BLaER1 treated with 17β-estradiol and CSF1 and Interleukin-3, amounts not matched to agents 10 nM and 100 nM (cell line): Measurements from ENCODE around the gene KIRREL3.

Experiments
- H3K27ac ChIP-seq, 11 experiments: shearing (Covaris generic); formaldehyde crosslinking; 2 replicates each; pipeline ENCODE4 v1.8.1; 2022
- H3K27me3 ChIP-seq, 11 experiments: shearing (Covaris generic); formaldehyde crosslinking; 2 replicates each; pipeline ENCODE4 v1.8.1; 2022
- H3K36me3 ChIP-seq, 11 experiments: shearing (Covaris generic); formaldehyde crosslinking; 2 replicates each; pipeline ENCODE4 v1.8.1; 2022
- H3K4me1 ChIP-seq, 10 experiments: shearing (Covaris generic); formaldehyde crosslinking; 2 replicates each; pipeline ENCODE4 v1.8.1; 2022
- H3K4me2 ChIP-seq, 11 experiments: shearing (Covaris generic); formaldehyde crosslinking; 2 replicates each; pipeline ENCODE4 v1.8.1; 2022
- H3K4me3 ChIP-seq, 10 experiments: shearing (Covaris generic); formaldehyde crosslinking; 2 replicates each; pipeline ENCODE4 v1.8.1; 2022
- H3K9ac ChIP-seq, 11 experiments: shearing (Covaris generic); formaldehyde crosslinking; 2 replicates each; pipeline ENCODE4 v1.8.1; 2022
- H3K9me3 ChIP-seq, 11 experiments: shearing (Covaris generic); formaldehyde crosslinking; replicated peaks in 1 of 11; 2 replicates each; pipeline ENCODE4 v1.8.1; 2022
- H4K20me1 ChIP-seq, 11 experiments: shearing (Covaris generic); formaldehyde crosslinking; 2 replicates each; pipeline ENCODE4 v1.8.1; 2022
- Cebpa-rat ChIP-seq, 11 experiments: shearing (Covaris generic); IDR thresholded peaks; 2 replicates each; pipeline ENCODE4 v1.8.1; 2022

The KIRREL3 gene

DNA sequence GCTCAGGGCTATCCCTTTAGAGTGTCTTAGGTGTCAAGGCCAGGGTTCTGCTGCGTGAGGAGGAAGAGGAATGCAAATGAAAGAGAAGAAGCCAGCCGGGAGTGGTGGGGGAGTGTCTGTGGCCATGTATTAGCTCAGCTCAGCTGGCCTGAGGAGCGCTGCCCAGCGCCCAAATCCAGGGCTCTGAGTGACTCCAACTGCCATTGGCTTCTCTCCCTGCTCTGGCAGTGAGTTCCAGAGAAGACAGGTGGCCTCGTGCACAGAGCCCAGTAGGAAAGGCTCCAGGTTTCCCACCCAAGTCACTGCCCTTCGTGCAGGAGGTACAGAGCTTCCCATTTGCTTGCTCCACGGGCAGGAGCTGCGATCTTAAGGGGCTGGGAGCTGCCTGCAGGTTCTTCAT is 302.0 kb downstream of the KIRREL3 start:
- peaks cover 0 to 17% (median 13%) of the 10 kb centered on the region in 10 experiments; a peak in 13 of 20 replicates for H3K4me1 ChIP-seq
- H3K27me3 ChIP-seq: no peaks in the 10 kb centered on the region
- H3K9me3 ChIP-seq: no peaks in the 10 kb centered on the region; a peak in 1 of 22 replicates
- H4K20me1 ChIP-seq: no peaks in the 10 kb centered on the region
- no peak overlapping the region for H3K27ac ChIP-seq
- no peak overlapping the region for H3K9ac ChIP-seq
- H3K4me2 ChIP-seq: no peak overlapping the region
- TF ChIP-seq Cebpa-rat (IDR thresholded peaks at IDR 0.05): no peak
- no peaks in the 10 kb centered on the region for H3K36me3 ChIP-seq
- no peak overlapping the region for H3K4me3 ChIP-seq

DNA sequence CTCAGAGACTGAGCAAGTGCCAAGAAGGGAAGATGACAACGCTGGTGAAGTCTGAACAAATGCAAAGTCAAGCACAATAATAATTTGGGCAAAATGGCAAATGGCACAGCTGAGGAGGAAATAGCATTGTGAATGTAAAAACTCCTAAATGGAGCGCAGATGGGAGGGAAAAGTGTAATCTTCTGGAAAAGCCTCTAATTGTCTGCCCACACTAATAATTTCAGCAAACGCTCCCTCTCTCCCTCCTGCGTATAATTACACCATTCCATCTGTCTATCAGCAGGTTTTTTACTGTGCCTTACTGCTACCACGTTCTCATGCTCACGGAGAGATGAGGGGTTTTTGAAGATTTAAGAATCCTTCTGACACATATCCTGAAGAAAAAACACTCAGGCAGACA is 302.6 kb downstream of the KIRREL3 start:
- Histone ChIP-seq H3K9me3 (peaks cover 0 to 1% (median 0%) of the 10 kb centered on the region in 11 experiments; a peak in 6 of 22 replicates), H3K9ac (no peak overlapping the region), H3K36me3 (no peaks in the 10 kb centered on the region), H3K27me3 (no peaks in the 10 kb centered on the region), H3K27ac (no peak overlapping the region), H3K4me1 (peaks cover 0 to 17% (median 13%) of the 10 kb centered on the region in 10 experiments; a peak in 13 of 20 replicates), H3K4me2 (no peak overlapping the region), H3K4me3 (no peak overlapping the region), H4K20me1 (no peaks in the 10 kb centered on the region)
- no peak for TF ChIP-seq Cebpa-rat (IDR thresholded peaks at IDR 0.05)

DNA sequence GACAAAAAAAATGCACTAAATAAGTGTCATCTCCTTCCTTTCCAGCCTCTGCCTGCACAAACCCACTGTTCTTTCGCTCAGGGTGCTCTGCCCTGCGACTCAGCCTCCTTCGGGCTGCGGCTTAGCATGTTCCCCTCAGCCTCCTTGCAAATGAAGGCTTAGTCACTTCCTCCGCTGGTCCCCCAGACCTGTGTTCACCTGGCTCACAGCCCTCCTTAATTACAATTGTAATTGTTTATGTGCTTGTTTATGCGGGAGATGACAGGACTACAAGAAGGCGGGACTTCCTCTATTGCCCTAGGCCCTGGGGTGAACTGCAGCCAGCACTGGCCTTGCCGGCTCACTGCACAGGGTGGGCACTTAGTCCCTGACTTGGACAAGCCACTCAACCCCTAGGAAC is 303.6 kb downstream of the KIRREL3 start:
- Histone ChIP-seq H3K27me3 (no peaks in the 10 kb centered on the region), H3K27ac (no peak overlapping the region), H3K4me2 (no peak overlapping the region), H3K9me3 (peaks cover 0 to 11% (median 3%) of the 10 kb centered on the region in 11 experiments; a peak in 7 of 22 replicates), H3K9ac (no peak overlapping the region), H3K4me3 (no peak overlapping the region), H3K36me3 (no peaks in the 10 kb centered on the region), H3K4me1 (peaks cover 0 to 17% (median 13%) of the 10 kb centered on the region in 10 experiments; a peak in 13 of 20 replicates), H4K20me1 (no peaks in the 10 kb centered on the region)
- TF ChIP-seq Cebpa-rat (IDR thresholded peaks at IDR 0.05): no peak

DNA sequence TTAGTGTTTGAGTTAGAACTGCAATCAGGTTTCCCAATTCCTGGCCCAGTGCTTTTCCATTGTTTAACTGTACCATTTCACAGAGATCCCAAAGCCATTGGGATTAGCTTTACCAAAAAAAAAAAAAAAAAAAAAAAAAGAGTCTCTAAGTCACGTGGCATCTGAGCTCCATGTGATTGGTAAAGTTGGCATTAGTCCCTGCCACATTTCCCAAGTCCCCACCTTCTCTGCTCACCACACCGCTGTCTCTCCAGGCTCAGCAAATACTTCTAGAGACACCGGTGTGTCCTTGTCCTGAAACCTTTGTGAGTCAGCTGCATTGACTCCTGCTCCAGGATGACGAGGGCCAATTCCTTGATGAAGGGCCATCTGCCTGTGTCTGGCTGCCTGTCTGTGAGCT is 305.3 kb downstream of the KIRREL3 start:
- TF ChIP-seq Cebpa-rat (IDR thresholded peaks at IDR 0.05): no peak
- no peak overlapping the region for H3K27ac ChIP-seq
- H3K9ac ChIP-seq: no peak overlapping the region
- H3K36me3 ChIP-seq: no peaks in the 10 kb centered on the region
- H4K20me1 ChIP-seq: no peaks in the 10 kb centered on the region
- no peak overlapping the region for H3K4me3 ChIP-seq
- peaks cover 0 to 5% (median 2%) of the 10 kb centered on the region in 10 experiments; a peak in 9 of 20 replicates for H3K4me1 ChIP-seq
- H3K9me3 ChIP-seq: peaks cover 0 to 11% (median 3%) of the 10 kb centered on the region in 11 experiments; a peak in 7 of 22 replicates
- H3K4me2 ChIP-seq: no peak overlapping the region
- no peaks in the 10 kb centered on the region for H3K27me3 ChIP-seq

DNA sequence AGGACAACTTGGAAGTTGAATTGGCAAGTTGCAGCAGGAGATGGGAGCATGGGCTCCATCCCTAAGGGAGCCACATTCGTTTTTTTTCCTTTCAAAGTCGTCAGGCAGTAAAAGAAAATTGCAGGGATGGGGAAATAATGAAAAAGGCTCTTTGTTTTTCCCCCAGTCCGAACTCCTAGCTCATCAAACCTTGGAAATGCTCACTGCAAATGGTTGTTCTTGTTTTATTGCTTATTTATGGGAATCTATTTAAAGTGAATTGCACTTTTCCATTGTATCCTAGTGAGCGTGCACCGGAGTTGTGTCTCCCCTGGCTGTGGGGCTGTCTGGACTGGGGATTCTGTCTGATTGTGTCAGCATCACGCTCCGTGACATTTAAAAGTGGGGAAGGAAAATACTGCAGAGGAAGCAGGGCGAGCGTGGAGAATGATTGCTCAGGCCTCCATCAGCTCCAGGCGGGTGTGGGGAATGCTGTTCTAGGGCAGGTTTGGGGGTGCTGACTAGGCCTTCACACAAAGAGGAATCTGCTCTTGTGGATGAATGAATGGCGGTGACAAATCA is 306.4 kb downstream of the KIRREL3 start:
- no peak for TF ChIP-seq Cebpa-rat (IDR thresholded peaks at IDR 0.05)
- no peaks in the 10 kb centered on the region for H3K4me1 ChIP-seq

DNA sequence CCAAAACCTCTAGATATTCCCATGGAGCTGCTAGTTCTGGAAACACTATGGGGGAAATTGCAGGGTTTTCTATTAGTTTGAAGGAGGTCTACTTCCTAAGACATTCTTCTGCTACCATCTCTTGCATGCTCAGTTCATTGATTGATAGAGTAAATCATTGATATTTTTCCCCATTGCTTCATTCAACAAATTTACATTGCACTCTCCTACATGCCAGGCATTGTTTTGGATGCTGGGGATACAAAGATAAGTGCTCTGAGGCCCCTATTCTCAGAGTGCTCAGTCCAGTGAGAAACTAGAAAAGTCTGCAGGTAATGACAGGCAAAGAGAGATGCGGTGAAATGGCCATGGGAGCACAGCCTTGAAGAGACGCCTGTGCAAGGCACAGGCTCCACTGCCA is 313.1 kb downstream of the KIRREL3 start:
- Histone ChIP-seq H3K27ac (no peak overlapping the region), H3K36me3 (no peaks in the 10 kb centered on the region), H3K4me3 (no peak overlapping the region), H3K4me1 (no peaks in the 10 kb centered on the region), H3K9me3 (peaks cover 0 to 5% (median 0%) of the 10 kb centered on the region in 11 experiments; a peak in 3 of 22 replicates), H3K4me2 (no peak overlapping the region), H3K9ac (no peak overlapping the region), H4K20me1 (no peaks in the 10 kb centered on the region), H3K27me3 (no peaks in the 10 kb centered on the region)
- no peak for TF ChIP-seq Cebpa-rat (IDR thresholded peaks at IDR 0.05)

More for the DNA sequence above, 306.4 kb downstream of the KIRREL3 start:
- Histone ChIP-seq H3K27me3 (no peaks in the 10 kb centered on the region), H3K9me3 (peaks cover 0 to 11% (median 3%) of the 10 kb centered on the region in 11 experiments; a peak in 7 of 22 replicates), H3K4me3 (no peak overlapping the region), H3K36me3 (no peaks in the 10 kb centered on the region), H4K20me1 (no peaks in the 10 kb centered on the region), H3K9ac (no peak overlapping the region), H3K27ac (no peak overlapping the region), H3K4me2 (no peak overlapping the region)

DNA sequence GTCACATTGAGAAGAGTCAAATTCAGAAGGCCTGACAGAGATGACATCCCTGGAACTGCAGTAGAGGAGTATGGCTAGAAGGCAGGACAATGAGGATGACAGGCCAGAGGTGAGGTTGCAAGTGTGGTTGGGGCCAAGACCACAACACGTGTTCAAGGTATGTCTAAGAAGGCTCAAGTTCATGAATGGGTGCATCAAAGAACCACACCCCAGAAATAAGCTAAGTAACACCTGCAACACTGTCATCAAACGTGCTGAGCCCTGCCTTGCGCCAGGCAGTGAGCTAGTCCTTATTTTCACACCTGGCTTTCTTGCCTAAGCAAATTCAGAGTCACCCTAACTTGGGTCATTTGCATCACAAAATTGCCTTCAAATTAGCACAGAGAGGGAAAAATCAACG is 313.6 kb downstream of the KIRREL3 start:
- no peak for TF ChIP-seq Cebpa-rat (IDR thresholded peaks at IDR 0.05)
- Histone ChIP-seq H3K36me3 (no peaks in the 10 kb centered on the region), H3K27me3 (no peaks in the 10 kb centered on the region)

GRCh38 chr11:126683766-126684728 is 316.5 kb downstream of the KIRREL3 start:
- TF ChIP-seq Cebpa-rat (IDR thresholded peaks at IDR 0.05): no peak
- no peaks in the 10 kb centered on the region for H3K27me3 ChIP-seq
- H3K9ac ChIP-seq: no peak overlapping the region
- no peaks in the 10 kb centered on the region for H3K9me3 ChIP-seq
- no peak overlapping the region for H3K4me2 ChIP-seq
- H3K4me3 ChIP-seq: no peak overlapping the region
- no peaks in the 10 kb centered on the region for H3K36me3 ChIP-seq
- H3K27ac ChIP-seq: no peak overlapping the region
- H4K20me1 ChIP-seq: no peaks in the 10 kb centered on the region
- H3K4me1 ChIP-seq: no peaks in the 10 kb centered on the region

More for the DNA sequence above, 313.6 kb downstream of the KIRREL3 start:
- no peak overlapping the region for H3K9ac ChIP-seq
- H3K4me1 ChIP-seq: no peaks in the 10 kb centered on the region
- H3K4me2 ChIP-seq: no peak overlapping the region
- H3K27ac ChIP-seq: no peak overlapping the region
- no peaks in the 10 kb centered on the region for H4K20me1 ChIP-seq
- H3K9me3 ChIP-seq: peaks cover 0 to under 1% (median 0%) of the 10 kb centered on the region in 11 experiments; a peak in 1 of 22 replicates
- no peak overlapping the region for H3K4me3 ChIP-seq

DNA sequence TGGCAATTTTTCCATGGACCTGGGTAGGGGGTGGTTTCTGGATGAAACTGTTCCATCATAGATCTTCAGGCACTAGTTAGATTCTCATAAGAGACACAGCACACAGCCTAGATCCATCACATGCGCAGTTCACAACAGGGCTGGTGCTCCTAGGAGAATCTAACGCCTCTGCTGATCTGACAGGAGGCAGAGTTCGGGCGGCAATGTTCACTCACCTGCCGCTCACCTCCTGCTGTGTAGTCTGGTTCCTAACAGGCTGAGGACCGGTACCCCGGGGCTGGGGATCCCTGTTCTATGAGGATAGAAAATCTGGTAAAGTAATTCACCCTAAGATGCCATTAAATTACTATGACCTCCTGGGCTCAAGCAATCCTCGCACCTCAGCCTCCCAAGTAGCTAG is 318.0 kb downstream of the KIRREL3 start:
- H3K4me1 ChIP-seq: no peaks in the 10 kb centered on the region
- TF ChIP-seq Cebpa-rat (IDR thresholded peaks at IDR 0.05): no peak
- no peaks in the 10 kb centered on the region for H3K27me3 ChIP-seq

More for the DNA sequence above, 318.0 kb downstream of the KIRREL3 start:
- H4K20me1 ChIP-seq: no peaks in the 10 kb centered on the region
- no peak overlapping the region for H3K4me2 ChIP-seq
- H3K36me3 ChIP-seq: no peaks in the 10 kb centered on the region
- H3K9ac ChIP-seq: no peak overlapping the region
- H3K4me3 ChIP-seq: no peak overlapping the region
- H3K9me3 ChIP-seq: no peaks in the 10 kb centered on the region
- H3K27ac ChIP-seq: no peak overlapping the region
